HCT116 (cell line): ENCODE results near the gene DCN. TPM values are rescaled to one million over a fixed set of nuclear protein-coding genes. Genes with fewer than 3 reads are reported as not detected.

Experiments
- ATAC-seq: fragments of 200-7000 bp; cut with Tn5 transposase; 2 replicates; pipeline ENCODE4 v1.9.1; 2020; ENCODE audit warnings: mild to moderate bottlenecking, moderate library complexity
- BruUV-seq: library from RNA; stranded (reverse); fragments of 400-500 nt; replicated peaks from 2 replicates; lab custom pipeline; 2021; lab: Mats Ljungman, UMichigan
- CTCF ChIA-PET: fragments of 300-600 bp; sonication (Branson Sonifier 250); formaldehyde crosslinking; loops from one replicate; lab custom pipeline; 2021; ENCODE audit warnings: antibody characterized with exemption; lab: Charles Lee
- POLR2A ChIA-PET: fragments of 300-600, 350-600 bp; sonication (Branson Sonifier 250); formaldehyde crosslinking; loops from one replicate; lab custom pipeline; 2021; ENCODE audit warnings: antibody characterized with exemption; lab: Charles Lee
- RAD21 ChIA-PET, 2 experiments: fragments of 300-600 bp; sonication (Branson Sonifier 250); formaldehyde crosslinking; loops; one replicate each; lab custom pipeline; 2023; ENCODE audit warnings: low total read pairs in 2 of 2; ENCODE audit not compliant: uncharacterized antibody in 2 of 2, unreplicated experiment in 2 of 2, low non-redundant PET in 1 of 2; lab: Charles Lee
- DNase-seq: peaks from one replicate; pipeline ENCODE4 v3.0.0-alpha.2; 2010; ENCODE audit warnings: low read depth, low spot score
- H2AFZ ChIP-seq: fragments of 200-600 bp; shearing (Covaris generic), sonication (generic); 2 replicates; pipeline ENCODE4 v1.6.1; 2017; ENCODE audit warnings: low read depth, mixed run types, mixed read lengths, antibody characterized with exemption, low read length; ENCODE audit not compliant: poor library complexity, severe bottlenecking
- H3K27ac ChIP-seq: 2 replicates; pipeline ENCODE4 v1.5.1; 2012; ENCODE audit warnings: low read depth, low read length
- H3K27me3 ChIP-seq: fragments of 200-600 bp; sonication (generic); 2 replicates; pipeline ENCODE4 v1.6.1; 2016; ENCODE audit warnings: mixed run types, low read length, mixed read lengths; ENCODE audit not compliant: insufficient read depth
- H3K36me3 ChIP-seq, 2 experiments: fragments of 200-500 bp in 1 of 2; fragments of 200-600 bp in 1 of 2; sonication (Bioruptor generic) in 1 of 2; sonication (generic) in 1 of 2; 2 replicates each; pipeline versions ENCODE4 v1.5.1 to v1.6.1; 2014 to 2016; ENCODE audit warnings: low read length in 2 of 2, inconsistent platforms in 1 of 2, mixed read lengths in 1 of 2, mixed run types in 1 of 2; ENCODE audit not compliant: insufficient read depth in 2 of 2, control insufficient read depth in 1 of 2
- H3K4me1 ChIP-seq, 2 experiments: fragments of 200-600 bp in 1 of 2; sonication (generic) in 1 of 2; 2 replicates each; pipeline versions ENCODE4 v1.5.1 to v1.6.1; 2012 to 2017; ENCODE audit warnings: low read length in 2 of 2, inconsistent platforms in 1 of 2, mild to moderate bottlenecking in 1 of 2, mixed read lengths in 1 of 2, mixed run types in 1 of 2, moderate library complexity in 1 of 2; ENCODE audit not compliant: insufficient read depth in 2 of 2, control insufficient read depth in 1 of 2
- H3K4me2 ChIP-seq: fragments of 200-600 bp; sonication (generic); 2 replicates; pipeline ENCODE4 v1.6.1; 2017; ENCODE audit warnings: mixed run types, low read length, mixed read lengths
- H3K4me3 ChIP-seq, 2 experiments: fragments of 200-600 bp in 1 of 2; sonication (generic) in 1 of 2; replicated peaks in 1 of 2; 2 replicates each; pipeline ENCODE4 v1.5.1; 2011 to 2016; ENCODE audit warnings: low read length in 2 of 2, control low read depth in 1 of 2, low read depth in 1 of 2, mild to moderate bottlenecking in 1 of 2, mixed read lengths in 1 of 2, mixed run types in 1 of 2
- H3K79me2 ChIP-seq: fragments of 200-600 bp; sonication (generic); 2 replicates; pipeline ENCODE4 v1.6.1; 2017; ENCODE audit warnings: mild to moderate bottlenecking, mixed run types, low read length, moderate library complexity, mixed read lengths; ENCODE audit not compliant: insufficient read depth
- H3K9ac ChIP-seq: fragments of 200-600 bp; sonication (generic); 2 replicates; pipeline ENCODE4 v1.6.1; 2016; ENCODE audit warnings: low read length, mixed read lengths
- H3K9me2 ChIP-seq: fragments of 200-600 bp; sonication (generic), shearing (Covaris generic); 2 replicates; pipeline ENCODE4 v1.6.1; 2017; ENCODE audit warnings: mixed run types, mild to moderate bottlenecking, moderate library complexity; ENCODE audit not compliant: insufficient read depth
- H3K9me3 ChIP-seq, 2 experiments: fragments of 200-500 bp in 1 of 2; fragments of 200-600 bp in 1 of 2; sonication (Bioruptor generic) in 1 of 2; sonication (generic) in 1 of 2; 2 replicates each; pipeline ENCODE4 v1.6.1; 2014 to 2017; ENCODE audit warnings: low read length in 2 of 2, mixed read lengths in 2 of 2, inconsistent platforms in 1 of 2, low read depth in 1 of 2, mild to moderate bottlenecking in 1 of 2, mixed run types in 1 of 2, moderate library complexity in 1 of 2; ENCODE audit not compliant: control insufficient read depth in 1 of 2, insufficient read depth in 1 of 2
- H4K20me1 ChIP-seq: fragments of 200-600 bp; sonication (generic), shearing (Covaris generic); 2 replicates; pipeline ENCODE4 v1.6.1; 2017; ENCODE audit warnings: mixed run types, mild to moderate bottlenecking, moderate library complexity; ENCODE audit not compliant: insufficient read depth
- EGR1 ChIP-seq: IDR thresholded peaks from 2 replicates; pipeline ENCODE4 v1.6.1; 2012; ENCODE audit warnings: low read depth
- EZH2phosphoT487 ChIP-seq: fragments of 200-600 bp; IDR thresholded peaks from 2 replicates; pipeline ENCODE4 v1.6.1; 2018; ENCODE audit warnings: antibody characterized with exemption, borderline replicate concordance
- FOSL1 ChIP-seq: IDR thresholded peaks from 2 replicates; pipeline ENCODE4 v1.6.1; 2012; ENCODE audit warnings: low read depth
- JUND ChIP-seq: IDR thresholded peaks from 2 replicates; pipeline ENCODE4 v1.6.1; 2012
- REST ChIP-seq: IDR thresholded peaks from 2 replicates; pipeline ENCODE4 v1.6.1; 2012; ENCODE audit warnings: low read depth
- intact Hi-C: fragments of 100-400 bp; cut with micrococcal nuclease; formaldehyde crosslinking; loops from 2 replicates; pipeline ENCODE4 v1.10.0; 2022
- total RNA-seq: library from RNA; stranded (reverse); gene quantifications from one replicate; pipeline ENCODE4 v1.2.1, GENCODE V29; 2021; ENCODE audit not compliant: unreplicated experiment
- TF ChIP-seq, protein P1 (sequence below): IDR thresholded peaks from 2 replicates; pipeline ENCODE4 v1.6.1; 2011; ENCODE audit warnings: mild to moderate bottlenecking, low read length, moderate library complexity; ENCODE audit not compliant: insufficient replicate concordance; ENCODE audit errors: extremely low read depth
- TF ChIP-seq, protein P2 (sequence below): IDR thresholded peaks from 2 replicates; pipeline ENCODE4 v1.6.1; 2012

Gene DCN
- total RNA-seq, 1 experiment from 2014 or later: 3.6 TPM

DNA sequence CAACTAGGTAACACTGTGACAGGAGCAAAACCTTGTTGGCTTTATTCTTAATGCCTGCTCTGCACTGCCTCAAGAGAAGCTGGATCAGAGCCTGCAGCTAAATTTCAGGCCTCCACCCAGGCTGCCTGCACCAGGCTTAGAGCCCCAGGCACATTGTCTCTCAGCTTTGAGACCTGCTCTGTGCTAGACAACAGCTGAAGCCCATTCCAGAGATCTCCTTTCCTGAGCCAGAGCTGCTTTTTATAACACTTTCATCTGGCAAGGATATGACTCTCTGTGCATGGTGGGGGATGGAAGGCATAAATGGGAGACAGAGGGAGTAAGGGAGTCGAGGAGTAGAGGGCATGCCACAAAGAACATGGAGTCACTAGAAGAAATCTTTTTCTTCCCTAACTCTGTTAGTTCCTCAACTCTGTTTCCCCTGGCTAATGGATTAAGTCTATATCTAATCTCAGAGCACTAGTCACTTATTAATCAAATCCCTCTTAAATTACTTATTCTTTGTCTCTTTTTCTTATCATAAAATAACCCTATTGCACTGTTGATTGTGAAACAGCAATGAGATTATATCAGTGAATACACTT lies 44.2 kb downstream of the DCN start (continued):
- TF ChIP-seq REST: no peak

DNA sequence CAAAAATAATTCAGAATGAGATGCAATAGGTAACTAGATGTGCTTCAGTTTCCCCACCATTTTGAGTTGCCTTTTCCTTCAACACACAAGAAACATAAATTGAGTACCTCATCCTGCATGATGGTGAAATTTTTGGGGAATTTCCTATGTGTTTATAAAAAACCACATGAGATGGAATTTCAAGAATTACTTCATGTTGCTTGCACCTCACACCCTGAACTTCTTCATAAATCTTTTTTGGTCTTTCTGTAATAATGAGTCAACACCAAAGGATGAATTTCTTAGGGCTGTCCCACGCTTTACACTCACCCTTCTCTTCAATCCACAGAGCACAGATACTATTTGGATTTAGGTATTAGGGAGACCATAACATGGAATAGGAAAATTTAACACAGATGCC lies 48.7 kb downstream of the DCN start:
- H3K4me1 ChIP-seq: no peaks in the 10 kb centered on the region
- no peak overlapping the region for H3K4me2 ChIP-seq
- H2AFZ ChIP-seq: no peak overlapping the region
- no peaks in the 10 kb centered on the region for H3K9me3 ChIP-seq
- H3K9me2 ChIP-seq: no peaks in the 10 kb centered on the region
- no TSS peak for BruUV-seq
- no peak overlapping the region for H3K4me3 ChIP-seq
- no peaks in the 10 kb centered on the region for H3K36me3 ChIP-seq
- no peaks in the 10 kb centered on the region for H3K27me3 ChIP-seq
- intact Hi-C loops: no loop called here
- H3K79me2 ChIP-seq: no peaks in the 10 kb centered on the region
- no peak overlapping the region for H3K27ac ChIP-seq
- TF ChIP-seq, protein P1, sequence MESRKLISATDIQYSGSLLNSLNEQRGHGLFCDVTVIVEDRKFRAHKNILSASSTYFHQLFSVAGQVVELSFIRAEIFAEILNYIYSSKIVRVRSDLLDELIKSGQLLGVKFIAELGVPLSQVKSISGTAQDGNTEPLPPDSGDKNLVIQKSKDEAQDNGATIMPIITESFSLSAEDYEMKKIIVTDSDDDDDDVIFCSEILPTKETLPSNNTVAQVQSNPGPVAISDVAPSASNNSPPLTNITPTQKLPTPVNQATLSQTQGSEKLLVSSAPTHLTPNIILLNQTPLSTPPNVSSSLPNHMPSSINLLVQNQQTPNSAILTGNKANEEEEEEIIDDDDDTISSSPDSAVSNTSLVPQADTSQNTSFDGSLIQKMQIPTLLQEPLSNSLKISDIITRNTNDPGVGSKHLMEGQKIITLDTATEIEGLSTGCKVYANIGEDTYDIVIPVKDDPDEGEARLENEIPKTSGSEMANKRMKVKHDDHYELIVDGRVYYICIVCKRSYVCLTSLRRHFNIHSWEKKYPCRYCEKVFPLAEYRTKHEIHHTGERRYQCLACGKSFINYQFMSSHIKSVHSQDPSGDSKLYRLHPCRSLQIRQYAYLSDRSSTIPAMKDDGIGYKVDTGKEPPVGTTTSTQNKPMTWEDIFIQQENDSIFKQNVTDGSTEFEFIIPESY: no peak
- TF ChIP-seq, protein P2, sequence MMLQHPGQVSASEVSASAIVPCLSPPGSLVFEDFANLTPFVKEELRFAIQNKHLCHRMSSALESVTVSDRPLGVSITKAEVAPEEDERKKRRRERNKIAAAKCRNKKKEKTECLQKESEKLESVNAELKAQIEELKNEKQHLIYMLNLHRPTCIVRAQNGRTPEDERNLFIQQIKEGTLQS: no peak
- TF ChIP-seq EGR1 (no peak), JUND (no peak), EZH2phosphoT487 (no peak), FOSL1 (no peak)
- TF ChIP-seq, all 23 proteins: peak for 0
- ATAC-seq: no peak
- RAD21 ChIA-PET: no interaction called here
- POLR2A ChIA-PET: no interaction called here
- no peak for DNase-seq
- Histone ChIP-seq H3K9ac (no peak overlapping the region), H4K20me1 (no peaks in the 10 kb centered on the region)
- CTCF ChIA-PET: no interaction called here
